Mucosa of descending colon (tissue), 3 donors: Measurements from ENCODE around the gene FNDC3B. TPM values are rescaled to one million over a fixed set of nuclear protein-coding genes. Genes with fewer than 3 reads are reported as not detected.
A peak's percentile ranks its signal among the peaks of the same experiment; 100 is the strongest.

ENCODE experiments used
- ATAC-seq: fragments of 200-7000 bp; cut with Tn5 transposase; one replicate; pipeline ENCODE4 v1.9.1; 2020; ENCODE audit warnings: mild to moderate bottlenecking, moderate library complexity
- DNase-seq, 3 donors: peaks; one replicate each; pipeline ENCODE4 v3.0.0-alpha.2; 2020
- H3K36me3 ChIP-seq: fragments of 200-600 bp; one replicate; pipeline ENCODE4 v1.8.0; 2021; ENCODE audit warnings: low read depth, mild to moderate bottlenecking
- H3K4me1 ChIP-seq: fragments of 200-600 bp; one replicate; pipeline ENCODE4 v1.8.0; 2021; ENCODE audit warnings: low read depth, mild to moderate bottlenecking
- H3K4me3 ChIP-seq: fragments of 200-600 bp; one replicate; pipeline ENCODE4 v1.8.0; 2021; ENCODE audit warnings: mild to moderate bottlenecking
- H3K9me3 ChIP-seq: fragments of 200-600 bp; one replicate; pipeline ENCODE4 v1.8.0; 2021; ENCODE audit warnings: mild to moderate bottlenecking
- CTCF ChIP-seq: fragments of 200-600 bp; IDR thresholded peaks from one replicate; pipeline ENCODE4 v1.8.0; 2022; ENCODE audit warnings: antibody characterized with exemption, mild to moderate bottlenecking
- intact Hi-C, 2 donors: fragments of 100-400 bp; cut with DNase I in 1 of 2; cut with micrococcal nuclease in 1 of 2; formaldehyde crosslinking; loops; one replicate each; pipeline versions ENCODE4 v1.11.0 to v1.11.1; 2022; cut with DNase I, micrococcal nuclease
- total RNA-seq, 3 donors: library from RNA; stranded (reverse); fragmentation: NEBNext Ultra II Directional in 2 of 3; extraction: Animal tissue kit (Norgen Biotek cat#: 25700) in 2 of 3; gene quantifications; one replicate each; pipeline versions ENCODE4 v1.2.1 to v1.2.4, GENCODE V29; 2021 to 2023
- donor health status: DM: no; HTN: no; CAD: no; lungs with moderate emphysema.
- donor health status: DM: no; HTN: no; CAD: no.
- donor health status: DM: no; HTN: yes; CAD: no.

FNDC3B gene
- total RNA-seq, 3 donors from 2014 or later: 107 to 132 (median 126) TPM

- TF ChIP-seq CTCF: no peak
- ATAC-seq: no peak
- Histone ChIP-seq H3K4me1 (peaks cover 34% of the 10 kb centered on the region), H3K36me3 (no peaks in the 10 kb centered on the region), H3K4me3 (no peak overlapping the region), H3K9me3 (no peaks in the 10 kb centered on the region)
- no peak for DNase-seq
- intact Hi-C loops: no loop called here
These were observed 45.6 kb downstream of the FNDC3B start for GRCh38 chr3:172084871-172085556.

- Histone ChIP-seq H3K4me3 (no peak overlapping the region), H3K36me3 (no peaks in the 10 kb centered on the region), H3K4me1 (peaks cover 34% of the 10 kb centered on the region), H3K9me3 (no peaks in the 10 kb centered on the region)
- ATAC-seq (no peak), DNase-seq (no peak)
- intact Hi-C loops: no loop called here
- no peak for TF ChIP-seq CTCF
These were observed 46.1 kb downstream of the FNDC3B start for GRCh38 chr3:172085557-172085895.

GRCh38 chr3:172086071-172086470 is 46.7 kb downstream of the FNDC3B start:
- intact Hi-C loops: no loop called here
- Histone ChIP-seq H3K4me1 (peaks cover 34% of the 10 kb centered on the region), H3K9me3 (no peaks in the 10 kb centered on the region), H3K4me3 (no peak overlapping the region), H3K36me3 (no peaks in the 10 kb centered on the region)
- TF ChIP-seq CTCF: no peak
- DNase-seq (no peak), ATAC-seq (no peak)

GRCh38 chr3:172087198-172087597 is 47.8 kb downstream of the FNDC3B start:
- ATAC-seq (no peak), DNase-seq (no peak)
- peaks cover 34% of the 10 kb centered on the region for H3K4me1 ChIP-seq
- no peak for TF ChIP-seq CTCF
- no peaks in the 10 kb centered on the region for H3K36me3 ChIP-seq
- no peak overlapping the region for H3K4me3 ChIP-seq
- no peaks in the 10 kb centered on the region for H3K9me3 ChIP-seq
- intact Hi-C loops: no loop called here

GRCh38 chr3:172087602-172088580 is 48.5 kb downstream of the FNDC3B start:
- DNase-seq (peak in 1 of 3 donors; percentile 54), ATAC-seq (peak; percentile 80)
- Histone ChIP-seq H3K9me3 (no peaks in the 10 kb centered on the region), H3K4me1 (peaks cover 30% of the 10 kb centered on the region), H3K36me3 (no peaks in the 10 kb centered on the region), H3K4me3 (no peak overlapping the region)
- TF ChIP-seq CTCF: no peak
- intact Hi-C loops: no loop called here
